HepG2 (cell line): ENCODE data around the gene OR4D9. TPM values are rescaled to one million over a fixed set of nuclear protein-coding genes. Genes with fewer than 3 reads are reported as not detected.

Source experiments
- ATF1 ChIP-seq: IDR thresholded peaks from 2 replicates; pipeline ENCODE4 v1.6.1; 2016; ENCODE audit warnings: mild to moderate bottlenecking, control low read depth
- CAMTA2 ChIP-seq: sonication (generic); formaldehyde crosslinking; IDR thresholded peaks from 2 replicates; pipeline ENCODE4 v1.4.0; 2020; ENCODE audit warnings: mild to moderate bottlenecking, missing genetic modification reagents, borderline replicate concordance
- FOXA3 ChIP-seq: IDR thresholded peaks from 2 replicates; pipeline ENCODE4 v1.6.1; 2016; ENCODE audit warnings: missing genetic modification reagents, missing compliant biosample characterization
- GZF1 ChIP-seq: sonication (generic); formaldehyde crosslinking; IDR thresholded peaks from 2 replicates; pipeline ENCODE4 v1.5.1; 2020; ENCODE audit warnings: mild to moderate bottlenecking, missing genetic modification reagents
- HIVEP1 ChIP-seq: sonication (generic); formaldehyde crosslinking; IDR thresholded peaks from 2 replicates; pipeline ENCODE4 v1.4.0; 2020; ENCODE audit warnings: mild to moderate bottlenecking, missing genetic modification reagents
- HNRNPH1 ChIP-seq: fragments of 200-400 bp; formaldehyde crosslinking; optimal IDR thresholded peaks from 2 replicates; pipeline ENCODE3; 2017; ENCODE audit warnings: mild to moderate bottlenecking, low read depth, low read length
- NCOA1 ChIP-seq: sonication (generic); formaldehyde crosslinking; IDR thresholded peaks from 2 replicates; pipeline ENCODE4 v1.9.0; 2021; ENCODE audit warnings: missing genetic modification reagents
- NCOA2 ChIP-seq: sonication (generic); formaldehyde crosslinking; IDR thresholded peaks from 2 replicates; pipeline ENCODE4 v1.8.0; 2022; ENCODE audit warnings: inconsistent platforms
- PCBP1 ChIP-seq: fragments of 200-400 bp; formaldehyde crosslinking; IDR thresholded peaks from 2 replicates; pipeline ENCODE4 v1.6.1; 2017; ENCODE audit warnings: mild to moderate bottlenecking, low read depth, low read length, borderline replicate concordance
- RBAK ChIP-seq: sonication (generic); formaldehyde crosslinking; IDR thresholded peaks from 2 replicates; pipeline ENCODE4 v1.5.1; 2020; ENCODE audit warnings: mild to moderate bottlenecking, missing genetic modification reagents
- ZHX2 ChIP-seq, 2 experiments: sonication (generic) in 1 of 2; formaldehyde crosslinking in 1 of 2; IDR thresholded peaks; 2 replicates each; pipeline versions ENCODE4 v1.6.1 to v1.9.0; 2014 to 2022; ENCODE audit warnings: antibody characterized with exemption in 1 of 2, borderline replicate concordance in 1 of 2, inconsistent platforms in 1 of 2, low read depth in 1 of 2, missing genetic modification reagents in 1 of 2
- ZMYM2 ChIP-seq: sonication (generic); formaldehyde crosslinking; IDR thresholded peaks from 2 replicates; pipeline ENCODE4 v1.8.0; 2022; ENCODE audit warnings: mild to moderate bottlenecking, missing genetic modification reagents
- ZNF12 ChIP-seq: sonication (generic); formaldehyde crosslinking; IDR thresholded peaks from 2 replicates; pipeline ENCODE4 v1.5.0; 2020; ENCODE audit warnings: missing genetic modification reagents
- ZNF225 ChIP-seq: sonication (generic); formaldehyde crosslinking; IDR thresholded peaks from 2 replicates; pipeline ENCODE4 v1.4.0; 2020; ENCODE audit warnings: mild to moderate bottlenecking, missing genetic modification reagents
- ZNF318 ChIP-seq: sonication (generic); formaldehyde crosslinking; IDR thresholded peaks from 2 replicates; pipeline ENCODE4 v1.4.0; 2020; ENCODE audit warnings: mild to moderate bottlenecking, missing genetic modification reagents
- ZNF343 ChIP-seq: sonication (generic); formaldehyde crosslinking; IDR thresholded peaks from 2 replicates; pipeline ENCODE4 v1.4.0; 2020; ENCODE audit warnings: mild to moderate bottlenecking, missing genetic modification reagents
- ZNF619 ChIP-seq: sonication (generic); formaldehyde crosslinking; IDR thresholded peaks from 2 replicates; pipeline ENCODE4 v1.4.0; 2020; ENCODE audit warnings: mild to moderate bottlenecking, missing genetic modification reagents
- ZNF746 ChIP-seq: sonication (generic); formaldehyde crosslinking; IDR thresholded peaks from 2 replicates; pipeline ENCODE4 v1.8.0; 2022; ENCODE audit warnings: mild to moderate bottlenecking, missing genetic modification reagents
- polyA plus RNA-seq, 8 experiments: library from polyadenylated mRNA; depleted of rRNA in 3 of 8; stranded (reverse) in 7 of 8; unstranded in 1 of 8; fragments of >200 nt; fragmentation: Illumina TruSeq in 4 of 8; extraction: Trizol in 4 of 8; gene quantifications; 2 replicates each; pipeline versions ENCODE4 v1.2.1 to v1.2.3, GENCODE V29; 2011 to 2016; ENCODE audit warnings: low read depth in 4 of 8, missing spikeins in 1 of 8, mixed read lengths in 1 of 8; ENCODE audit not compliant: insufficient read depth in 1 of 8
- total RNA-seq, 5 experiments: library from RNA; depleted of rRNA; stranded (reverse); fragments of >200 nt; fragmentation: Illumina TruSeq; extraction: Trizol; gene quantifications; 2 replicates each; pipeline ENCODE4 v1.2.3, GENCODE V29; 2016; ENCODE audit warnings: low read depth in 1 of 5

OR4D9 gene
- total and polyA plus RNA-seq, 2 of the 13 experiments (the other 11 are each of a cell fraction or from before 2014, with no cell fraction given), result not detected

DNA sequence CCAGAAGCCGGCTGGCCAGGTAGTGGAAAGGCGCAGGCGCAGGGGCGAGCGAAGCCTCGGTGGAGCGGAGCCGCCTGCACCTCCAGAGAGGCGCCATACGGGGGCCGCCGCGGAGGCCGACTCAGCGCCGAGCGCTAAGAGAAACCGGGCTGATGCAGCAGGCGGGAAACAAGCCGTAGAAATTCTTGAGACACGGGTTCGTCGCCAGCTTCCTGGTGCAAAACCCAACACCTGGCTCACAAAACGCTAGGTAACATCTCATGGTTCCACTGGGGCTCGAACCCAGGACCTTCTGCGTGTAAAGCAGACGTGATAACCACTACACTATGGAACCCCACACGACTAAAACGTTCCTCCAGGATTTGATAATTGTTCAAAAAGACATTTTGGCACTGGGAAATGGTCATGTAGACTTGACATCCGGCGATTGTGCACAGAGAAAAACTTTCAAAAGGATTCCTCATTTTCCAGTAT is 39.1 kb downstream of the OR4D9 start (continued):
- TF ChIP-seq ZHX2 (IDR thresholded peaks at IDR 0.05; ENCODE audit: low read depth), result no peak
- no peak for TF ChIP-seq ZHX2 (CRISPR knock-in tag; IDR thresholded peaks at IDR 0.05; ENCODE audit: borderline replicate concordance)
- TF ChIP-seq ZNF225 (CRISPR knock-in tag), result no peak; the same call in 1 of the 2 replicates
- TF ChIP-seq ZMYM2 (CRISPR knock-in tag), result peak; percentile 81
- no peak for TF ChIP-seq PCBP1
- no peak for TF ChIP-seq NCOA1 (CRISPR knock-in tag)
- TF ChIP-seq ZNF12 (CRISPR knock-in tag), result no peak
- TF ChIP-seq ZNF343 (CRISPR knock-in tag), result no peak; the same call in 1 of the 2 replicates
- TF ChIP-seq HNRNPH1, result no peak
- TF ChIP-seq RBAK (CRISPR knock-in tag), result no peak
- TF ChIP-seq ZNF318 (CRISPR knock-in tag), result peak; percentile 82; the same call in 1 of the 2 replicates
- TF ChIP-seq FOXA3 (CRISPR knock-in tag), result peak; percentile 54
- TF ChIP-seq ATF1 (CRISPR knock-in tag), result no peak
- TF ChIP-seq ZNF746, result peak; percentile 14; the same call in 1 of the 2 replicates
- no peak for TF ChIP-seq ZNF619 (CRISPR knock-in tag)
- TF ChIP-seq NCOA2 (CRISPR knock-in tag), result no peak; the same call in 1 of the 2 replicates
- TF ChIP-seq CAMTA2 (CRISPR knock-in tag), result no peak
- no peak for TF ChIP-seq GZF1 (CRISPR knock-in tag)
- TF ChIP-seq HIVEP1, result no peak
